Left colon (tissue), 2 donors: ENCODE data around the gene TTC21A. TPM values are rescaled to one million over a fixed set of nuclear protein-coding genes. Genes with fewer than 3 reads are reported as not detected.

Experiments used
- ATAC-seq: fragments of 200-7000 bp; cut with Tn5 transposase; one replicate; pipeline ENCODE4 v1.9.1; 2020; ENCODE audit warnings: mild to moderate bottlenecking, moderate library complexity
- DNase-seq, 2 donors: peaks; one replicate each; pipeline ENCODE4 v3.0.0-alpha.2; 2020
- intact Hi-C, 2 donors: fragments of 100-400 bp; cut with DNase I in 1 of 2; cut with micrococcal nuclease in 1 of 2; formaldehyde crosslinking; loops; one replicate each; pipeline versions ENCODE4 v1.11.2 to v1.14.0; 2022; cut with DNase I, micrococcal nuclease
- microRNA-seq, 2 donors: library from miRNA; unstranded; fragments of <30 nt; microRNA quantifications; one replicate each; pipeline versions ENCODE4 v1.1.0 to v1.2.0, GENCODE V29; 2020
- total RNA-seq, 2 donors: library from RNA; stranded (reverse); fragmentation: NEBNext Ultra II Directional; extraction: Animal tissue kit (Norgen Biotek cat#: 25700); gene quantifications; one replicate each; pipeline ENCODE4 v1.2.1, GENCODE V29; 2021
- donor health status: DM: no; HTN: no; CAD: no.
- donor health status: DM: yes; HTN: yes; CAD: no.

Gene TTC21A
- total RNA-seq, 2 donors from 2014 or later = 4.5 to 8.3 TPM

- ATAC-seq (no peak), DNase-seq (no peak)
- intact Hi-C loops = no loop called here
These were observed 74.2 kb downstream of the TTC21A start for GRCh38 chr3:39181408-39182335.

DNA sequence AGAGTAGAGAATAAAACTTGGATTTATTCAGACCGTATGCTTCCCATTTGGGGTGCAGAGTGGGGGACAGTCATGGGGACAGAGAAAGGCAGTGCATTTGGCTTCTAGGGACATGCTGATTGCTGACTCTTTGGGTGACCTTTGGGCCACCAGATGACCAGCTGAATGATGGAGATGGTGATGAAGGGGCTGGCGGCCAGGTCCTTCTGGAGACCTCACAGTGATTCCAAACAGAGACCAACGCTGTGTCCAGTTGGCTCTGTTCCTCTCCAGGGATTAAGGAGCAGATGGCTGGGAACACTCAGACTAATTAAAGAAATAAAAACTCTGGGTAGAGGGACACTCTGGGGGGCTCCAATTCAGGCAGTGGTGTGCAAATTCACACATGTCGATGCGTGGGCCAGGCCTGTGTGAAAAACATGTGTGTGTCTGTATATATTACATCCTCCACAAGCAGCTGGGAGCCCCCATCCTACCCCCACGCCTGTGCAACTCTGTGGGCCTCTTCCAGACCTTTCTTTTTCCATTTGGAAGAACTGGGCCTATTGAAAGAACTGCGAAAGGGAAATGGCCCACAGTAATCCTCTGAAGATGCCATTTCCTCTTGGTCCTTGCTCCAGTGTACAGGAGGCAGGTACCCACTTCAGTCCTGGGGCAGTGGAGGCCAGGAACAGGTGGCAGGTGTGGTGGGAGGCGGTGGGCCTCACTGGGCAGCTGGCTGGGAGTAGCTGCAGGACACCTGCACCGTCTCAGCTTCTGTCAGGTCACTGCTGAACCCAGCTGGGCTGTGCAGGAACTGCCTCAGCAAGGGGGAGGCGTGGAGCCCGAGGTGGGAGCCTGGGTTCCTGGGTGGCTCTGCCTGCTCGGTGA is 76.0 kb downstream of the TTC21A start:
- DNase-seq (no peak), ATAC-seq (no peak)
- intact Hi-C loops = no loop called here

DNA sequence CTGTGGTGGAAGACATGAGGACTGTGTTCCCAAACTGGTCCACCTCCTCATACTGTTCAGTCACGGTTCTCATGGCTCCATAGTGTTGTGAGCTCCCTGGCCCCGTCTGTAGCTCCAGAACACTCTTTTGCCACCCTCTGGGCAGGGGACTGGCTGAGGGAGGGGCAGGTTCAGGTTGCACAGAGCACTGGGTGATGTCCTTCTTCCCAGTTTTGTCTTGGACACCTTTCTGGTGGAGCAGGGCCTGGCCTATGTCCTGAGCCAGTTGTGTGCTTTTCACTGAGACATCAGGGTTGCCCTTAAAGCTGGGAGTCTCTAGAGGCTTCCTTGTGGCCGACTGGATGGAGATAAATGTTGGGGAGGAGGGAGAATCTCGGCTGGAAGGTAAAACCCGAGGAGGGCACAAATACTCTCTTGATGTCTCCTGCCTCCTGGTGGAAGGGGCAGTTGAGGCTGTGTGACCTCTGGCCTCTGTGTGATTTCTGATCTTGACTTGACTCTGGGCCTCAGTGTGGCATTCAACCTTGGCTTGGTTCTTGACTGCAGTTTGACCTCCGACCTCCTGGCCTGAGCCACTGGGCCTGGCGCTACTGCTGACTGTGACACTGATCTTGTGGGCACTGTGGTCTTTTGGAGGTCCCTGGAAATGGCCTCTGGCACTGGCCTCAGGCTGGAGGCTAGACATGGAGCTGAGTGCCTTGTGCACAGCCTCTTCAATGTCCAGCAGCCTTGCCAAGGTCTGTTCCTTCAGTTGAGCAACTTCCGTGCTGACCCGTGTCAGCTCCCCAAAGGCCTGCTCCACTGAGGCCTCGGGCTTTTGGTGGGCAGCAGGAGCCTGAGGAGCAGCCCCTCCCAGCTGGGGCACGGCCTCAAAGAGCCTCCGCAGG is 76.8 kb downstream of the TTC21A start:
- no peak for ATAC-seq

GRCh38 chr3:39184968-39185285 is 77.4 kb downstream of the TTC21A start:
- no peak for DNase-seq
- ATAC-seq = no peak
- intact Hi-C loops = no loop called here

More for the DNA sequence above, 76.8 kb downstream of the TTC21A start:
- intact Hi-C loops = no loop called here
- no peak for DNase-seq

DNA sequence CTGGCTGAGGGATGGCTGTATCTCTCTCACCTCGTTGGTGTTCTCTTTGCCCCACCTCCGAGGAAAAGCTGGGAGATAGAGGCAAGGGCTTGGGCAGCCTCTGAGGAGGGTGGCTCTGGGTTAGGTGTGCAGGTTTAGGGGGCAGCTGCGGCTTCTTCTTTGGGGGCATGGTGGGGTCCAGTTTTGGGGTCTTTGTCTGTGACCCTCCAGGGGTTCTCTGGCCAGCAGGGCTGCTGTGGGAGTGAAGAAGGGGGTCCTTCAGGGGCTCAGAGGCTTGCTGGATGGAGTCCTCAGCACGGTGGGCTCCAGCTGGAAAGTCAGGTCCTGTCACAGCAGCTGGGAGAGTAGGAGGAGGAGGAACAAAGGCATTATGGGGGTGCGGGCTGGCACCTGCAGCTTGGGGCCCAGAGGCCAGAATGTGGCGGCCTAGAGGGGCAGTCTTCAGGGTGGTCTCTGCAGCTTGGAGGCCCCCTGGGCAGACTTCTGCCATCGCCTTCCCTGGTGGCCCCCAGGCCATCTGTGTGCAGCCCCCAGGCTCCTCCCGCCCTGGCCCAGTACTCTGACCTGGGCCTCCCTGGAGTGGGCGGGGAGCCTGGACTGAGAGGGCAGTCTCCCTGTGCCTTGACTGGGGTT is 78.0 kb downstream of the TTC21A start:
- intact Hi-C loops = no loop called here
- DNase-seq (no peak), ATAC-seq (no peak)

- DNase-seq = no peak
- intact Hi-C loops = no loop called here
- no peak for ATAC-seq
These were observed 78.6 kb downstream of the TTC21A start for GRCh38 chr3:39185959-39186691.

DNA sequence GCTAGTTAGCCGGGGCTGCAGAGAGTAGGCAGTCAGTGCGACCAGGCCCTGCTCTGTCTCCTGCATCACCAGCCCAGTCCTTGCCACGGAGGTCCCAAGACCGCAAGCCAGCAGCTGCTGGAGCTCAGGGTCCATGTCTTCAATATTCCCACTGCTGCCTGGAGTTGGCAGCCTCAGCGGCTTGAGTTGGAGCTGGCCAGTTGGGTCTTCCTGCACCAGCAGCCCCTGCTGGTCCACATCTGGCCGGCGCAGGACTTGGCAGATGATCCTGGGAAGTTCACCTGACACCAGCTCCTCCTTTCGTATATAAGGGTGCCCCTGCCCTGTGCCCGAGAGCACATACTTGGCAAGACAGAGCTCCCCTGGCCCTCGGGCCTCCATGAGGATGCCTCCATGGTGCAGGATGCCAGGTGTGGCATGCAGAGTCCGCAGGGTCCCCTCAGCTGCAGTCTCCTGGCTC is 79.2 kb downstream of the TTC21A start:
- DNase-seq (no peak), ATAC-seq (no peak)
- intact Hi-C loops = no loop called here

GRCh38 chr3:39187372-39188155 is 80.1 kb downstream of the TTC21A start:
- intact Hi-C loops = no loop called here
- no peak for ATAC-seq
- no peak for DNase-seq

Small RNA genes lying within 50 kb of the gene (microRNA-seq; reads per million reads assigned to microRNA genes)
- 0 to 1.4 reads per million in 2 donors for gene MIR6822

Other genes starting within 250 kb of the TTC21A start
- under 1 TPM; 0.12 to 0.61 TPM for gene SCN11A, start 55.7 kb upstream of the TTC21A start, total RNA-seq
- gene WDR48, start 55.7 kb upstream of the TTC21A start, total RNA-seq = 10 to 100 TPM; 21.6 to 32.9 TPM
- 100 to 1,000 TPM in 1 of 2 donors, 10 to 100 TPM in 1; 86.8 to 106 TPM for gene GORASP1, start 53 bp upstream of the TTC21A start, total RNA-seq
- 10 to 100 TPM; 19.2 to 33.7 TPM for gene CSRNP1, start 45.9 kb downstream of the TTC21A start, total RNA-seq
- not detected for gene XIRP1, start 84.9 kb downstream of the TTC21A start, total RNA-seq
- under 1 TPM; 0.24 to 0.59 TPM for gene CX3CR1, start 172.4 kb downstream of the TTC21A start, total RNA-seq
- gene CCR8, start 222.0 kb downstream of the TTC21A start, total RNA-seq = not detected